Activated T-helper 2 cell treated with anti-CD3 and anti-CD28 coated beads, Interferon-gamma antibody, Interleukin-2, Interleukin-4, amounts not matched to agents 10 μg/mL and 5 μg/mL and 100 μg/mL, durations not matched to agents 14 hours and 24 hours and 36 hours (primary cell): Measurements from ENCODE around the gene TIMM17B. TPM values are rescaled to one million over a fixed set of nuclear protein-coding genes. Genes with fewer than 3 reads are reported as not detected.
"Not testable (repeated sequence)": the region's sequence is repeated elsewhere in the genome, so short reads cannot be mapped to it uniquely, and the experiment has no call there.

ENCODE experiments used
- DNase-seq: peaks from one replicate; pipeline ENCODE4 v3.0.0; 2021; ENCODE audit warnings: low spot score
- H3K27ac Mint-ChIP-seq: one replicate; pipeline ENCODE4 v1.8.0; 2021; ENCODE audit warnings: mixed read lengths
- H3K27me3 Mint-ChIP-seq: one replicate; pipeline ENCODE4 v1.8.0; 2021; ENCODE audit warnings: low read depth, mixed read lengths
- H3K36me3 Mint-ChIP-seq: one replicate; pipeline ENCODE4 v1.8.0; 2021; ENCODE audit warnings: low read depth, mixed read lengths
- H3K4me1 Mint-ChIP-seq: one replicate; pipeline ENCODE4 v1.8.0; 2021; ENCODE audit warnings: low read depth, mixed read lengths
- H3K4me3 Mint-ChIP-seq: one replicate; pipeline ENCODE4 v1.8.0; 2021; ENCODE audit warnings: low read depth, mild to moderate bottlenecking, moderate library complexity, mixed read lengths
- H3K9me3 Mint-ChIP-seq: one replicate; pipeline ENCODE4 v1.8.0; 2021; ENCODE audit warnings: mixed read lengths
- intact Hi-C: fragments of 100-400 bp; cut with micrococcal nuclease; formaldehyde crosslinking; loops from one replicate; pipeline ENCODE4 v1.15.1; 2023
- total RNA-seq: library from RNA; stranded (reverse); gene quantifications from 2 replicates; pipeline ENCODE4 v1.2.3, GENCODE V29; 2022

TIMM17B gene
- total RNA-seq, 1 donor from 2014 or later, result 66.2 TPM

- H3K4me1 Mint-ChIP-seq, result peaks cover 1% of the 10 kb centered on the region
- H3K27me3 Mint-ChIP-seq, result no peaks in the 10 kb centered on the region
- no peak overlapping the region for H3K27ac Mint-ChIP-seq
- no peak overlapping the region for H3K4me3 Mint-ChIP-seq
- peaks cover 51% of the 10 kb centered on the region for H3K36me3 Mint-ChIP-seq
- no peak for DNase-seq
- H3K9me3 Mint-ChIP-seq, result no peaks in the 10 kb centered on the region
- intact Hi-C loops, result no loop called here
Observed at GRCh38 chrX:48902135-48902534, 4.6 kb upstream of the TIMM17B start.

DNA sequence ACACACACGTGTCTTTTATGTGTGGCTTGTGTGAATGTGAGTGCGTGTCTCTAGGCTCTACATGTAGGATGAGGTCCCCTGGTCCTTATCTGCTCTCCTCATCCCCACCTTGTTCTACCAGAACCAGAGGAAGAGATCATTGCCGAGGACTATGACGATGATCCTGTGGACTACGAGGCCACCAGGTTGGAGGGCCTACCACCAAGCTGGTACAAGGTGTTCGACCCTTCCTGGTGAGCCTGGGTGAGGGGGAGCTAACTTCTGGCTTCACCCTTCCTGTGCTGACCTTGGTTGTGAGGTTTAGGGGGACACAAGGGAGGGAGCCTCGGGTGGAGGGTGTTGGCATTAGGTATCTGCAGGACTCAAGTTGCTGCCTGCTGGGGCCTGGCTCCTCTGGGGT lies 3.5 kb upstream of the TIMM17B start:
- H3K9me3 Mint-ChIP-seq, result no peaks in the 10 kb centered on the region
- H3K36me3 Mint-ChIP-seq, result peaks cover 51% of the 10 kb centered on the region
- H3K4me1 Mint-ChIP-seq, result peaks cover 8% of the 10 kb centered on the region
- intact Hi-C loops, result no loop called here
- no peaks in the 10 kb centered on the region for H3K27me3 Mint-ChIP-seq
- no peak overlapping the region for H3K4me3 Mint-ChIP-seq
- no peak overlapping the region for H3K27ac Mint-ChIP-seq
- DNase-seq, result no peak

DNA sequence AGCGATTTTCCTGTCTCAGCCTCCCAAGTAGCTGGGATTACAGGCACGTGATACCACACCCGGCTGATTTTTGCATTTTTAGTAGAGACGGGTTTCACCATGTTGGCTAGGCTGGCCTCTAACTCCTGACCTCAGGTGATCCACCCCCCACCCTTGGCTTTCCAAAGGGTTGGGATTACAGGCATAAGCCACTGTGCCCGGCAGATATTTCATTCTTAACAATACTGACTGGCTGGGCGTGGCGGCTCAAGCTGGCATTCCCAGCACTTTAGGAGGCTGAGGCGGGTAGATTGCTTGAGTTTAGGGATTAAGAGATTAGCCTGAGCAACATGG lies 1.5 kb upstream of the TIMM17B start:
- peaks cover 13% of the 10 kb centered on the region for H3K4me1 Mint-ChIP-seq
- DNase-seq, result no peak
- H3K9me3 Mint-ChIP-seq, result no peaks in the 10 kb centered on the region
- H3K36me3 Mint-ChIP-seq, result peaks cover 48% of the 10 kb centered on the region
- intact Hi-C loops, result loop anchor here (5.0 kb wide), 2 partner anchors 58 to 97 kb away; partner anchors contain the start of genes HDAC6 and OTUD5
- peak overlapping the region; percentile 30 for H3K4me3 Mint-ChIP-seq
- no peaks in the 10 kb centered on the region for H3K27me3 Mint-ChIP-seq
- H3K27ac Mint-ChIP-seq, result no peak overlapping the region

GRCh38 chrX:48897157-48897624 lies 377 bp downstream of the TIMM17B start:
- peak overlapping the region; percentile 97 for H3K4me3 Mint-ChIP-seq
- H3K9me3 Mint-ChIP-seq, result no peaks in the 10 kb centered on the region
- peaks cover 31% of the 10 kb centered on the region for H3K36me3 Mint-ChIP-seq
- no peaks in the 10 kb centered on the region for H3K27me3 Mint-ChIP-seq
- peak overlapping the region; percentile 100 for H3K27ac Mint-ChIP-seq
- intact Hi-C loops, result loop anchor here (1.0 to 5.0 kb wide), 4 partner anchors 22 to 146 kb away; partner anchors contain the start of genes HDAC6, OTUD5, PIM2 and TFE3
- peak; percentile 46 for DNase-seq
- H3K4me1 Mint-ChIP-seq, result peaks cover 14% of the 10 kb centered on the region

- intact Hi-C loops, result loop anchor here (1.0 to 5.0 kb wide), 4 partner anchors 23 to 147 kb away; partner anchors contain the start of genes HDAC6, OTUD5, PIM2 and TFE3
- no peak for DNase-seq
- H3K4me3 Mint-ChIP-seq, result peak overlapping the region; percentile 97
- H3K4me1 Mint-ChIP-seq, result peaks cover 14% of the 10 kb centered on the region
- peak overlapping the region; percentile 100 for H3K27ac Mint-ChIP-seq
- H3K27me3 Mint-ChIP-seq, result no peaks in the 10 kb centered on the region
- H3K9me3 Mint-ChIP-seq, result no peaks in the 10 kb centered on the region
- H3K36me3 Mint-ChIP-seq, result peaks cover 26% of the 10 kb centered on the region
Observed at GRCh38 chrX:48896611-48897011, 957 bp downstream of the TIMM17B start.

- no peak for DNase-seq
- intact Hi-C loops, result loop anchor here (5.0 kb wide), 2 partner anchors 62 to 93 kb away; partner anchors contain the start of genes HDAC6 and OTUD5
- Mint-ChIP-seq H3K27ac (no peak overlapping the region), H3K9me3 (no peaks in the 10 kb centered on the region), H3K36me3 (peaks cover 18% of the 10 kb centered on the region), H3K4me1 (peaks cover 23% of the 10 kb centered on the region), H3K4me3 (peak overlapping the region; percentile 46), H3K27me3 (no peaks in the 10 kb centered on the region)
Observed at GRCh38 chrX:48894891-48895290, 2.7 kb downstream of the TIMM17B start.

GRCh38 chrX:48893556-48894348 lies 3.8 kb downstream of the TIMM17B start:
- Mint-ChIP-seq H3K4me3 (no peak overlapping the region), H3K27ac (no peak overlapping the region), H3K36me3 (peaks cover 16% of the 10 kb centered on the region), H3K27me3 (no peaks in the 10 kb centered on the region), H3K9me3 (no peaks in the 10 kb centered on the region), H3K4me1 (peaks cover 23% of the 10 kb centered on the region)
- no peak for DNase-seq
- intact Hi-C loops, result no loop called here

DNA sequence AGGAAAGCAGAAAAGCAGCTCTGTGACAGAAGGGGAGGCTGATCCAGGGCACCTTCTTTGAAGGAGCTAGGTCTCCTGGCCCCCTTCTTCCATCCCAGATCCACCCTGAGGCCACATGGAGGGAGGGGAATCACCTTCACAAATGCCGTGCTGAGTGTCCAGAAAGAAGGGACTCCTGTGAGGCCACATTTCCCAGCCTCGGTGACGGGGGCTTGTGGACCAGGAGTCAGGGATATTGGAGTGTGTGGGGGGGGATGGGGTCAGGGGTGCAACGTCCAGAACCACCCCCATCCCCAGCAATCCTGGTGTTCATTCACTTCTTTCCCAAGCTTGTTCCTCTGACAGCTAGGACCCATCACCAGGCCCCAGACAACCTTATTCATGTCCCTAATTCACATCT lies 4.7 kb downstream of the TIMM17B start:
- intact Hi-C loops, result no loop called here
- Mint-ChIP-seq H3K4me3 (no peak overlapping the region), H3K36me3 (peaks cover 11% of the 10 kb centered on the region)

GRCh38 chrX:48891402-48892288 lies 5.9 kb downstream of the TIMM17B start:
- intact Hi-C loops, result no loop called here
- Mint-ChIP-seq H3K9me3 (no peaks in the 10 kb centered on the region), H3K27ac (no peak overlapping the region), H3K27me3 (no peaks in the 10 kb centered on the region), H3K36me3 (peaks cover 5% of the 10 kb centered on the region), H3K4me3 (peak overlapping the region; percentile 87), H3K4me1 (peaks cover 19% of the 10 kb centered on the region)
- peak; percentile 72 for DNase-seq

More for the DNA sequence above, 4.7 kb downstream of the TIMM17B start:
- Mint-ChIP-seq H3K27me3 (no peaks in the 10 kb centered on the region), H3K27ac (no peak overlapping the region), H3K4me1 (peaks cover 22% of the 10 kb centered on the region), H3K9me3 (no peaks in the 10 kb centered on the region)
- DNase-seq, result no peak

- intact Hi-C loops, result no loop called here
- Mint-ChIP-seq H3K27me3 (no peaks in the 10 kb centered on the region), H3K36me3 (peaks cover 5% of the 10 kb centered on the region), H3K4me3 (peak overlapping the region; percentile 87), H3K9me3 (no peaks in the 10 kb centered on the region), H3K27ac (peak overlapping the region; percentile 64), H3K4me1 (peaks cover 15% of the 10 kb centered on the region)
- DNase-seq, result no peak
Observed at GRCh38 chrX:48890934-48891401, 6.6 kb downstream of the TIMM17B start.

- no peak for DNase-seq
Observed at GRCh38 chrX:48890296-48890925, 7.2 kb downstream of the TIMM17B start.

GRCh38 chrX:48886586-48886985 lies 11.0 kb downstream of the TIMM17B start:
- DNase-seq, H3K4me1 Mint-ChIP-seq, H3K36me3 Mint-ChIP-seq, H3K27ac Mint-ChIP-seq, H3K9me3 Mint-ChIP-seq, H3K27me3 Mint-ChIP-seq, H3K4me3 Mint-ChIP-seq, intact Hi-C loops: not testable (repeated sequence)

More at GRCh38 chrX:48890296-48890925, 7.2 kb downstream of the TIMM17B start:
- Mint-ChIP-seq H3K4me1 (peaks cover 14% of the 10 kb centered on the region), H3K27me3 (no peaks in the 10 kb centered on the region), H3K36me3 (peaks cover 4% of the 10 kb centered on the region), H3K4me3 (peak overlapping the region; percentile 87), H3K9me3 (no peaks in the 10 kb centered on the region), H3K27ac (peak overlapping the region; percentile 64)
- intact Hi-C loops, result no loop called here
